H9 (cell line): ENCODE results near the gene PPP1R14C. TPM values are rescaled to one million over a fixed set of nuclear protein-coding genes. Genes with fewer than 3 reads are reported as not detected.

Experiments used
- DNase-seq: peaks from one replicate; pipeline ENCODE4 v3.0.0-alpha.2; 2017
- H2AFZ ChIP-seq: one replicate; pipeline ENCODE4 v1.6.1; 2013; ENCODE audit warnings: mild to moderate bottlenecking, low read length, control low read depth, moderate library complexity
- H2AK5ac ChIP-seq: 2 replicates; pipeline ENCODE4 v1.6.1; 2013; ENCODE audit warnings: low read length, control low read depth, mixed read lengths; ENCODE audit not compliant: insufficient read length
- H2BK120ac ChIP-seq: one replicate; pipeline ENCODE4 v1.6.1; 2013; ENCODE audit warnings: low read depth, mild to moderate bottlenecking, low read length, control low read depth, inconsistent platforms; ENCODE audit not compliant: poor library complexity, severe bottlenecking
- H2BK12ac ChIP-seq: 2 replicates; pipeline ENCODE4 v1.6.1; 2013; ENCODE audit warnings: low read length, control low read depth, mixed read lengths, low read depth; ENCODE audit not compliant: insufficient read length
- H2BK15ac ChIP-seq: 2 replicates; pipeline ENCODE4 v1.6.1; 2013; ENCODE audit warnings: low read depth, low read length, control low read depth
- H2BK20ac ChIP-seq: one replicate; pipeline ENCODE4 v1.6.1; 2013; ENCODE audit warnings: low read depth, mild to moderate bottlenecking, low read length, control low read depth, inconsistent platforms; ENCODE audit not compliant: poor library complexity, severe bottlenecking
- H2BK5ac ChIP-seq: 2 replicates; pipeline ENCODE4 v1.6.1; 2013; ENCODE audit warnings: low read length, control low read depth, mixed read lengths; ENCODE audit not compliant: insufficient read length
- H3K14ac ChIP-seq: 2 replicates; pipeline ENCODE4 v1.6.1; 2013; ENCODE audit warnings: low read length, control low read depth; ENCODE audit not compliant: insufficient read depth
- H3K18ac ChIP-seq: 2 replicates; pipeline ENCODE4 v1.6.1; 2013; ENCODE audit warnings: low read depth, mild to moderate bottlenecking, mixed read lengths, low read length, control low read depth; ENCODE audit not compliant: insufficient read length
- H3K23ac ChIP-seq: 2 replicates; pipeline ENCODE4 v1.6.1; 2013; ENCODE audit warnings: low read length, control low read depth, mixed read lengths, low read depth; ENCODE audit not compliant: insufficient read length
- H3K23me2 ChIP-seq: 2 replicates; pipeline ENCODE4 v1.6.1; 2013; ENCODE audit warnings: low read depth, mild to moderate bottlenecking, mixed read lengths, low read length, control low read depth; ENCODE audit not compliant: insufficient read length, poor library complexity, severe bottlenecking
- H3K27ac ChIP-seq: 2 replicates; pipeline ENCODE4 v1.5.1; 2013; ENCODE audit warnings: low read length, control low read depth, mixed read lengths, low read depth; ENCODE audit not compliant: insufficient read length
- H3K27me3 ChIP-seq: 2 replicates; pipeline ENCODE4 v1.6.1; 2013; ENCODE audit warnings: low read length, control low read depth, inconsistent platforms; ENCODE audit not compliant: insufficient read depth
- H3K4ac ChIP-seq: 2 replicates; pipeline ENCODE4 v1.6.1; 2013; ENCODE audit warnings: low read depth, mild to moderate bottlenecking, control low read depth, inconsistent platforms, low read length, moderate library complexity
- H3K4me1 ChIP-seq: 2 replicates; pipeline ENCODE4 v1.6.1; 2013; ENCODE audit warnings: low read length, control low read depth, inconsistent platforms; ENCODE audit not compliant: insufficient read depth
- H3K4me2 ChIP-seq: 2 replicates; pipeline ENCODE4 v1.6.1; 2013; ENCODE audit warnings: low read length, control low read depth, mixed read lengths; ENCODE audit not compliant: insufficient read length, insufficient read depth
- H3K56ac ChIP-seq: 2 replicates; pipeline ENCODE4 v1.6.1; 2013; ENCODE audit warnings: low read depth, mild to moderate bottlenecking, mixed read lengths, low read length, control low read depth; ENCODE audit not compliant: insufficient read length
- H3K79me1 ChIP-seq: 2 replicates; pipeline ENCODE4 v1.6.1; 2013; ENCODE audit warnings: low read depth, mild to moderate bottlenecking, moderate library complexity, low read length, control low read depth, inconsistent platforms; ENCODE audit not compliant: insufficient read depth, poor library complexity, severe bottlenecking
- H3K79me2 ChIP-seq: 2 replicates; pipeline ENCODE4 v1.6.1; 2013; ENCODE audit warnings: low read length, control low read depth, inconsistent platforms; ENCODE audit not compliant: insufficient read depth
- H3K9ac ChIP-seq: 2 replicates; pipeline ENCODE4 v1.6.1; 2013; ENCODE audit warnings: low read length, control low read depth, mixed read lengths; ENCODE audit not compliant: insufficient read length; ENCODE audit errors: extremely low read depth
- H3K9me3 ChIP-seq: one replicate; pipeline ENCODE4 v1.6.1; 2013; ENCODE audit warnings: low read depth, low read length, inconsistent platforms; ENCODE audit not compliant: control insufficient read depth
- H3T11ph ChIP-seq: one replicate; pipeline ENCODE4 v1.6.1; 2013; ENCODE audit warnings: mild to moderate bottlenecking, low read length, control low read depth, inconsistent platforms
- H4K20me1 ChIP-seq: one replicate; pipeline ENCODE4 v1.6.1; 2013; ENCODE audit not compliant: control insufficient read depth, insufficient read length, insufficient read depth
- H4K5ac ChIP-seq: 2 replicates; pipeline ENCODE4 v1.6.1; 2013; ENCODE audit warnings: low read depth, mild to moderate bottlenecking, mixed read lengths, low read length, control low read depth; ENCODE audit not compliant: insufficient read length
- H4K8ac ChIP-seq: replicated peaks from 2 replicates; pipeline ENCODE4 v1.6.1; 2013; ENCODE audit warnings: low read length, control low read depth, mixed read lengths, low read depth; ENCODE audit not compliant: insufficient read length
- H4K91ac ChIP-seq: 2 replicates; pipeline ENCODE4 v1.6.1; 2013; ENCODE audit warnings: low read depth, mild to moderate bottlenecking, moderate library complexity, mixed read lengths, low read length, control low read depth; ENCODE audit not compliant: insufficient read length
- H3K27ac Mint-ChIP-seq, 3 experiments: 2 replicates in 2 of 3; 3 replicates in 1 of 3; pipeline ENCODE4 v1.8.0; 2020 to 2021; ENCODE audit warnings: mixed read lengths in 3 of 3, mild to moderate bottlenecking in 1 of 3, moderate library complexity in 1 of 3
- H3K27me3 Mint-ChIP-seq: 2 replicates; pipeline ENCODE4 v1.8.0; 2021; ENCODE audit warnings: low read depth, mild to moderate bottlenecking, moderate library complexity, mixed read lengths
- H3K36me3 Mint-ChIP-seq, 3 experiments: 2 replicates in 2 of 3; 3 replicates in 1 of 3; pipeline ENCODE4 v1.8.0; 2020 to 2021; ENCODE audit warnings: low read depth in 3 of 3, mixed read lengths in 3 of 3; ENCODE audit not compliant: insufficient read depth in 1 of 3
- H3K4me1 Mint-ChIP-seq, 2 experiments: 2 replicates each; pipeline ENCODE4 v1.8.0; 2020; ENCODE audit warnings: mixed read lengths in 2 of 2
- H3K4me3 Mint-ChIP-seq, 2 experiments: 2 replicates in 1 of 2; 3 replicates in 1 of 2; pipeline ENCODE4 v1.8.0; 2020 to 2021; ENCODE audit warnings: mild to moderate bottlenecking in 2 of 2, mixed read lengths in 2 of 2, moderate library complexity in 1 of 2
- H3K9me3 Mint-ChIP-seq, 2 experiments: 2 replicates in 1 of 2; 3 replicates in 1 of 2; pipeline ENCODE4 v1.8.0; 2020; ENCODE audit warnings: mild to moderate bottlenecking in 2 of 2, mixed read lengths in 2 of 2, moderate library complexity in 1 of 2
- CTCF ChIP-seq: fragments of 200-600 bp; sonication (generic); conservative IDR thresholded peaks from 3 replicates; pipeline ENCODE4 v1.8.0; 2021; ENCODE audit warnings: antibody characterized with exemption, mild to moderate bottlenecking
- WGBS: extraction: QIAGEN DNeasy Blood & Tissue Kit; methylation state at CpG from one replicate; pipeline ENCODE4 v1.1.7; 2013; ENCODE audit warnings: missing lambda C conversion rate, low lambda C conversion rate, mixed read lengths; ENCODE audit not compliant: insufficient read length; ENCODE audit errors: extremely low coverage; 5-methylcytosine and 5-hydroxymethylcytosine counted together
- total RNA-seq: library from RNA; stranded (reverse); gene quantifications from 2 replicates; pipeline ENCODE4 v1.2.1, GENCODE V29; 2021

The PPP1R14C gene
- total RNA-seq, 1 experiment from 2014 or later = 0.37 TPM

GRCh38 chr6:150243620-150244314 is 100.9 kb downstream of the PPP1R14C start:
- no peak overlapping the region for H3K56ac ChIP-seq
- H3K27me3 ChIP-seq = no peaks in the 10 kb centered on the region
- no peaks in the 10 kb centered on the region for H3K9me3 ChIP-seq
- no peak overlapping the region for H3T11ph ChIP-seq
- H3K14ac ChIP-seq = no peak overlapping the region
- no peak overlapping the region for H3K4me2 ChIP-seq
- H4K8ac ChIP-seq = no peak overlapping the region
- no peak overlapping the region for H4K91ac ChIP-seq
- H2BK5ac ChIP-seq = no peak overlapping the region
- Mint-ChIP-seq H3K27ac (no peak overlapping the region), H3K36me3 (peaks cover 0 to 16% (median 7%) of the 10 kb centered on the region in 3 experiments; a peak in 5 of 7 replicates), H3K9me3 (peaks cover 20 to 21% of the 10 kb centered on the region in 2 experiments), H3K4me3 (no peak overlapping the region), H3K27me3 (peaks cover 7% of the 10 kb centered on the region), H3K4me1 (no peaks in the 10 kb centered on the region)
- no peak for TF ChIP-seq CTCF
- no peak overlapping the region for H2AK5ac ChIP-seq
- no peak overlapping the region for H3K18ac ChIP-seq
- no peaks in the 10 kb centered on the region for H3K23me2 ChIP-seq
- H3K23ac ChIP-seq = no peak overlapping the region
- no peak overlapping the region for H4K5ac ChIP-seq
- no peak overlapping the region for H2BK120ac ChIP-seq
- H3K79me1 ChIP-seq = no peaks in the 10 kb centered on the region
- H3K79me2 ChIP-seq = no peaks in the 10 kb centered on the region
- H3K27ac ChIP-seq = no peak overlapping the region
- no peaks in the 10 kb centered on the region for H3K4me1 ChIP-seq
- H2BK12ac ChIP-seq = no peak overlapping the region
- no peaks in the 10 kb centered on the region for H4K20me1 ChIP-seq
- no peak overlapping the region for H2BK20ac ChIP-seq
- WGBS = no CpG with 5 or more reads among the region's 2 CpGs
- H2AFZ ChIP-seq = no peak overlapping the region
- no peak overlapping the region for H2BK15ac ChIP-seq
- H3K4ac ChIP-seq = no peak overlapping the region
- no peak overlapping the region for H3K9ac ChIP-seq
- no peak for DNase-seq
